Mesothelial cell of epicardium (in vitro differentiated cells): ENCODE measurements around the gene COL21A1. TPM values are rescaled to one million over a fixed set of nuclear protein-coding genes. Genes with fewer than 3 reads are reported as not detected.

Source experiments
- DNase-seq, 2 experiments: peaks; one replicate each; pipeline ENCODE4 v3.0.0; 2021; ENCODE audit warnings: low spot score in 2 of 2; ENCODE audit not compliant: unreplicated experiment in 2 of 2
- H3K27ac Mint-ChIP-seq: 2 replicates; pipeline ENCODE4 v1.8.0; 2021; ENCODE audit warnings: mixed read lengths
- H3K27me3 Mint-ChIP-seq: 2 replicates; pipeline ENCODE4 v1.8.0; 2021; ENCODE audit warnings: low read depth, mixed read lengths
- H3K36me3 Mint-ChIP-seq: 2 replicates; pipeline ENCODE4 v1.8.0; 2021; ENCODE audit warnings: mixed read lengths
- H3K4me1 Mint-ChIP-seq: 2 replicates; pipeline ENCODE4 v1.8.0; 2021; ENCODE audit warnings: mixed read lengths
- H3K4me3 Mint-ChIP-seq: 2 replicates; pipeline ENCODE4 v1.8.0; 2021; ENCODE audit warnings: mild to moderate bottlenecking, moderate library complexity, mixed read lengths
- H3K9me3 Mint-ChIP-seq: 2 replicates; pipeline ENCODE4 v1.8.0; 2021; ENCODE audit warnings: mixed read lengths
- total RNA-seq: library from RNA; stranded (reverse); gene quantifications from 3 replicates; pipeline ENCODE4 v1.2.1, GENCODE V29; 2021
- TF ChIP-seq, protein P1 (sequence below): fragments of 200-600 bp; sonication (generic); IDR thresholded peaks from one replicate; pipeline ENCODE4 v1.5.0; 2021; ENCODE audit warnings: antibody characterized with exemption; ENCODE audit not compliant: unreplicated experiment

Gene COL21A1
- total RNA-seq, 1 donor from 2014 or later = 17.5 TPM

DNA sequence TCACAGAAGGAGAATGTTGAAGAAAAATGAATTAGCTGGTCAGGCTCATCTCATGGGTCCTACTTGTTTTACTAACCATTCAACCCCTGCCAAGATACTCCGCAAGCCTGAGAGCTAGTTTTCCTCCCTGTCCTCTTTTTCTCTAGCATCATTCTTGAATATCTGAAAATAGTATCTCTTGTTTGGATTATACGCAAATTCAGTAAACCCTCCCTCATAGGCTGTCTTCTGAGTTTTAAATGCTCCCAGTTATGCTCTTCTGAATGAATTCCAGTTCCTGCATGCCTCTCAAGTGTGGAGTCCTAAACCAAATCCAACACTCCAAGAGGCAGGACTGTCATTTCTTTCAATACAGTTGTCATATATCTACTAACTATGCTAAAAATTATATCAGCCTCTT is 99.6 kb downstream of the COL21A1 start:
- Mint-ChIP-seq H3K4me1 (peaks cover 2% of the 10 kb centered on the region), H3K27ac (no peak overlapping the region), H3K36me3 (peaks cover 5% of the 10 kb centered on the region)

DNA sequence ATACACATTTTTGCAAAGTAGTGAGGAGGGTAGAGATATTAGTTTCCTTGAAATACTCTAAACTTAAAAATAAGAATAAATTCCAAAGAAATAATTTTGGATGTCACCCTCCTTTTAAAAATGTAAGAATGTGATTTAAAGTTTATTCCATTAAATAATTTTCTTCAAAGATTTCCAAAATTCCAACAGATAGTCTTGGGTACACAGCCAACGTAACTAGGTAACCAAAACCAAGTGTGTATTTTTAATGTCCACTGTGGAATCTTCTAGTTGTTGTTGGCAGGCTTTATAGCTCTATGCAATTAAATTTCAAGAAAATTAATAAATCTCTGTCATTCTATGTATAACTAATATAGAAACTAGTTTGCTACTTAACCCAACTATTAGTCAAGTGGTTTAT is 101.3 kb downstream of the COL21A1 start:
- TF ChIP-seq, protein P1, sequence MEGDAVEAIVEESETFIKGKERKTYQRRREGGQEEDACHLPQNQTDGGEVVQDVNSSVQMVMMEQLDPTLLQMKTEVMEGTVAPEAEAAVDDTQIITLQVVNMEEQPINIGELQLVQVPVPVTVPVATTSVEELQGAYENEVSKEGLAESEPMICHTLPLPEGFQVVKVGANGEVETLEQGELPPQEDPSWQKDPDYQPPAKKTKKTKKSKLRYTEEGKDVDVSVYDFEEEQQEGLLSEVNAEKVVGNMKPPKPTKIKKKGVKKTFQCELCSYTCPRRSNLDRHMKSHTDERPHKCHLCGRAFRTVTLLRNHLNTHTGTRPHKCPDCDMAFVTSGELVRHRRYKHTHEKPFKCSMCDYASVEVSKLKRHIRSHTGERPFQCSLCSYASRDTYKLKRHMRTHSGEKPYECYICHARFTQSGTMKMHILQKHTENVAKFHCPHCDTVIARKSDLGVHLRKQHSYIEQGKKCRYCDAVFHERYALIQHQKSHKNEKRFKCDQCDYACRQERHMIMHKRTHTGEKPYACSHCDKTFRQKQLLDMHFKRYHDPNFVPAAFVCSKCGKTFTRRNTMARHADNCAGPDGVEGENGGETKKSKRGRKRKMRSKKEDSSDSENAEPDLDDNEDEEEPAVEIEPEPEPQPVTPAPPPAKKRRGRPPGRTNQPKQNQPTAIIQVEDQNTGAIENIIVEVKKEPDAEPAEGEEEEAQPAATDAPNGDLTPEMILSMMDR = no peak
- peaks cover 8% of the 10 kb centered on the region for H3K9me3 Mint-ChIP-seq
- H3K27me3 Mint-ChIP-seq = no peaks in the 10 kb centered on the region
- no peak overlapping the region for H3K4me3 Mint-ChIP-seq
- H3K36me3 Mint-ChIP-seq = no peaks in the 10 kb centered on the region
- no peak overlapping the region for H3K27ac Mint-ChIP-seq
- DNase-seq = no peak
- H3K4me1 Mint-ChIP-seq = peaks cover 2% of the 10 kb centered on the region

More for the DNA sequence above, 99.6 kb downstream of the COL21A1 start:
- H3K27me3 Mint-ChIP-seq = no peaks in the 10 kb centered on the region
- H3K9me3 Mint-ChIP-seq = peaks cover 17% of the 10 kb centered on the region
- H3K4me3 Mint-ChIP-seq = no peak overlapping the region
- TF ChIP-seq, protein P1 = no peak
- DNase-seq = no peak

DNA sequence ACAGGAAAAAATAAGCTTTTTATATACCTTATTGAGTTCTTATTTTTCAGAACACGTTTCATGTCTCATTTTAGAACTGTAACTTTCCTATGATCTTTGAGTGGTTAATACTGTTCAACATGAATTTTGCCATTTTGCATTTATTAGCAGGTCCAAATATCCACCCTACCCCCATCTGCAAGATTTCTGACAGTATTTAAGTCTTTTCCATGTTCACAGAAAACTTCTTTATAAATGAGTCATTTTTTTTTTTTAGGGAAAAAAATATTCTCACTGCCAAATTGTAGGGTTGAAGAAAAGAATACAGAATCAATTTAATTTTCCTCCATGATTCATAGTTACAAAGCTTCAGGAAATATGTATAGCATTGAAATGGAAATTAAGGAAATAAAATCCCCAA is 101.8 kb downstream of the COL21A1 start:
- Mint-ChIP-seq H3K27ac (no peak overlapping the region), H3K36me3 (no peaks in the 10 kb centered on the region), H3K9me3 (peaks cover 8% of the 10 kb centered on the region), H3K27me3 (no peaks in the 10 kb centered on the region), H3K4me3 (no peak overlapping the region), H3K4me1 (peaks cover 2% of the 10 kb centered on the region)
- TF ChIP-seq, protein P1 = no peak
- no peak for DNase-seq

DNA sequence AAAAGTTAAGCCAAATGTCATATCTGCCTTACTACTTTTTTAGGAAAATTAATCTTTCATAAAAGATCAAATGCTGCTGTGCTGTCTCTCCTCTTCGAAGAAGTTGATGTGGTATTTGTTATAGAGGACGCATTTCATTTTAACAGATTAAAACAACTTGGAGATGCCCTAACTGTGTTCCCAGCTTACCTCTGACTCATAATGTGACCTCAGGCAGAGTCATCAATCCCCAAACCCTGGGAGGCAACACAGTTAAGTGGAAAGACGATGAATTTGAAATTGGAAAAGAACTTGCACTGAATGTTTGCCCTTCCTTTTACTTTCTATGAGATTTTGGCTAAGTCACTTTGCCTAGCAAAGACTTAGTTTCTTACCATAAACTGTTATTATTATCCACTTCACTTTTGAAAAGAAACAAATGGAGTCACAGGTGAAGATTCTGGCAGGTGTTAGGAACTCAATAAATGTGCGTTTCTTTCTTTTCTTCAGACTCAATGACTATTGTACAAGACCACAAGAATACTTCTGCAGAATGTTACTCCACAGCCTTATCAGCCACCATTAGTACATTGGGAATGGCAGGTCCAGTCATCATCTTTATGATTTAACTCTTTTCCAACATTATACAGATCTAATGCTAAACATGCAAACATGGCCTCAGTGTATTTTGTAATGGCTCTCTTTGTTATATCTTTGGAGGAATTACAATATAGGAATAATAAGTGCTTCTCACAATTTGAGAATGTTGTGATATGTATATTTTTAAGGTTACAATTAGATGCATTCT is 102.6 kb downstream of the COL21A1 start:
- H3K27me3 Mint-ChIP-seq = no peaks in the 10 kb centered on the region
- H3K9me3 Mint-ChIP-seq = peaks cover 8% of the 10 kb centered on the region
- H3K36me3 Mint-ChIP-seq = no peaks in the 10 kb centered on the region
- H3K4me1 Mint-ChIP-seq = peaks cover 2% of the 10 kb centered on the region
- DNase-seq = no peak
- TF ChIP-seq, protein P1 = no peak
- H3K4me3 Mint-ChIP-seq = no peak overlapping the region
- H3K27ac Mint-ChIP-seq = no peak overlapping the region

DNA sequence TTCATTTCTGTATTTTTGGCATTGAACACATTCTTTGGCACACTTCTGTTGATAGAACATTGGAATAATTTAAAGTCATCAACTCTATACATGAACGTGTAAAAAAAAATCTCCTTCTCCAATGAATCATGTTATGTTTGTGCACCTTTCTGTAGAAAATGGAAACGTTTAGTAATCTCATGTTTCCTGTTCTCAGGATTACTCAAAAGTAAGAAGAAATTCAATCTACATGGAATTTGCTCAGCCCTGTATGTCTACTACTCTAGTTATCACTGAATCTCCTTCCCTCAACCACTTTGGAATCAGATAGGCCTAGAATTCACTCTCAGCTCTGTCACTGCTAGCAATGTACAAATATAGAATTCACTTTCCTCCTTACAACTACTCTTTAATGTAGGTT is 103.6 kb downstream of the COL21A1 start:
- Mint-ChIP-seq H3K27me3 (no peaks in the 10 kb centered on the region), H3K4me1 (peaks cover 2% of the 10 kb centered on the region), H3K4me3 (no peak overlapping the region), H3K27ac (no peak overlapping the region), H3K36me3 (no peaks in the 10 kb centered on the region), H3K9me3 (peaks cover 8% of the 10 kb centered on the region)
- DNase-seq = no peak
- TF ChIP-seq, protein P1 = no peak
